Omental fat pad (tissue), 4 donors: ENCODE results near the gene AIFM2. TPM values are rescaled to one million over a fixed set of nuclear protein-coding genes. Genes with fewer than 3 reads are reported as not detected.

ENCODE experiments used
- total RNA-seq, 4 donors: library from RNA; depleted of rRNA; stranded (reverse); fragments of >200 nt; gene quantifications; one replicate each; pipeline ENCODE4 v1.1.0, GENCODE V29; 2016

The AIFM2 gene
- total RNA-seq, 4 donors from 2014 or later = 32.8 to 118 (median 53.6) TPM

Other genes with a start within 250 kb of the AIFM2 start
- gene MACROH2A2, start 80.0 kb downstream of the AIFM2 start, total RNA-seq = 1 to 10 TPM; 4.1 to 6.0 (median 5.2) TPM
- 10 to 100 TPM; 10.7 to 20.3 (median 13.7) TPM for gene TYSND1, start 13.9 kb upstream of the AIFM2 start, total RNA-seq
- gene SAR1A, start 37.7 kb upstream of the AIFM2 start, total RNA-seq = 100 to 1,000 TPM in 3 of 4 donors, 10 to 100 TPM in 1; 97.7 to 179 (median 141) TPM
- 100 to 1,000 TPM in 3 of 4 donors, 10 to 100 TPM in 1; 92.4 to 331 (median 217) TPM for gene PPA1, start 100.6 kb upstream of the AIFM2 start, total RNA-seq
- 1 to 10 TPM in 1 of 4 donors, under 1 TPM in 2, not detected in 1; 0.19 to 3.4 (median 0.60) TPM for gene NPFFR1, start 151.2 kb upstream of the AIFM2 start, total RNA-seq
- 1 to 10 TPM; 2.0 to 5.8 (median 2.5) TPM for gene LRRC20, start 249.8 kb upstream of the AIFM2 start, total RNA-seq